ENCODE results near the gene NTNG2. TPM values are rescaled to one million over a fixed set of nuclear protein-coding genes. Genes with fewer than 3 reads are reported as not detected.

NTNG2 gene
- total and polyA plus RNA-seq, 2 of the 13 experiments (the other 11 are each of a cell fraction or from before 2014, with no cell fraction given) = 0.02 to 0.36 TPM

DNA sequence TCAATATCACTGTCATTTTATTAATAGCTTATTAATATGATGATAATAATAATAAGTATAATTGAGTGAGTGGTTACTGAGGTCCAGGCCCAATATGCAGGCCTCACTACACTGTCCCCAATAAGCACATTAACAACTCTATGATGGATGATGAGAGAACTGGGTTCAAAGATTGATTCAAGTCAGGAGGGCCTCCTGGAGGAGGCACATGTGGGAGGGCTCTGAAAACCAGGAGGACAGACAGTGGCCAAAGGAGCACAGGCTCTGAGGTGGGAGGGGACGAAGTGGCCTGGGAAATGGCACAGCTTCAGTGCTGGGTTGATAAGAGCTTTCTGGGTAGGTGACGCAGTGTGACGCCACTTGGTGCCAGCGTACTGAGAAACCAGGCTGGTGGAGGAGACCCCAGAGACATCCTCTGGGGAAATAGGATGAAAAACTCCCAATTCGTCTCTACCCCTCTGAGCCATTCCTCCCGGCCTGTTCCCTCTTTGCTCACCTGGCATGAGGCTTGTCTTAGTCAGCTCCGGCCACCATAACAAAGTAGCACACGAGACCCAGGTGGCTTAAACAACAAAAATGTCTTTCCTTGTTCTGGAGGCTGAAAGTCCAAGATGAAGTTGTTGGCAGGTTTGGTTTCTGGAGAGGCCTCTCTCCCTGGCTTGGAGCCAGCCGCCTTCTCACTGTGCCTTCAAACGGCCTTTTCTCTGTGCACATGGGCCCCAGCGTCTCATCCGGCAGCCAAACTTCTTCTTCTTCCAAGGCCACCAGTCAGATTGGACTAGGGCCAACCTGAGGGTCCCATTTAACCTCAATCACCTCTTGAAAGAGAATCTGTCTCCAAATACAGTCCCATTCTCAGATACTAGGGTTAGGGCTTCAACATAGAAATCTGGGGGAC is 31.6 kb downstream of the NTNG2 start:
- no TSS peak for BruUV-seq (replicated peaks)
- TF ChIP-seq, protein P1, sequence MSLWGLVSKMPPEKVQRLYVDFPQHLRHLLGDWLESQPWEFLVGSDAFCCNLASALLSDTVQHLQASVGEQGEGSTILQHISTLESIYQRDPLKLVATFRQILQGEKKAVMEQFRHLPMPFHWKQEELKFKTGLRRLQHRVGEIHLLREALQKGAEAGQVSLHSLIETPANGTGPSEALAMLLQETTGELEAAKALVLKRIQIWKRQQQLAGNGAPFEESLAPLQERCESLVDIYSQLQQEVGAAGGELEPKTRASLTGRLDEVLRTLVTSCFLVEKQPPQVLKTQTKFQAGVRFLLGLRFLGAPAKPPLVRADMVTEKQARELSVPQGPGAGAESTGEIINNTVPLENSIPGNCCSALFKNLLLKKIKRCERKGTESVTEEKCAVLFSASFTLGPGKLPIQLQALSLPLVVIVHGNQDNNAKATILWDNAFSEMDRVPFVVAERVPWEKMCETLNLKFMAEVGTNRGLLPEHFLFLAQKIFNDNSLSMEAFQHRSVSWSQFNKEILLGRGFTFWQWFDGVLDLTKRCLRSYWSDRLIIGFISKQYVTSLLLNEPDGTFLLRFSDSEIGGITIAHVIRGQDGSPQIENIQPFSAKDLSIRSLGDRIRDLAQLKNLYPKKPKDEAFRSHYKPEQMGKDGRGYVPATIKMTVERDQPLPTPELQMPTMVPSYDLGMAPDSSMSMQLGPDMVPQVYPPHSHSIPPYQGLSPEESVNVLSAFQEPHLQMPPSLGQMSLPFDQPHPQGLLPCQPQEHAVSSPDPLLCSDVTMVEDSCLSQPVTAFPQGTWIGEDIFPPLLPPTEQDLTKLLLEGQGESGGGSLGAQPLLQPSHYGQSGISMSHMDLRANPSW (CRISPR knock-in tag; IDR thresholded peaks at IDR 0.05; ENCODE audit: borderline replicate concordance) = no peak
- no peak for TF ChIP-seq ZNF484 (CRISPR knock-in tag; IDR thresholded peaks at IDR 0.05; ENCODE audit: borderline replicate concordance, low read depth)
- TF ChIP-seq FOXK2 (IDR thresholded peaks at IDR 0.05) = no peak
- TF ChIP-seq, protein P2, sequence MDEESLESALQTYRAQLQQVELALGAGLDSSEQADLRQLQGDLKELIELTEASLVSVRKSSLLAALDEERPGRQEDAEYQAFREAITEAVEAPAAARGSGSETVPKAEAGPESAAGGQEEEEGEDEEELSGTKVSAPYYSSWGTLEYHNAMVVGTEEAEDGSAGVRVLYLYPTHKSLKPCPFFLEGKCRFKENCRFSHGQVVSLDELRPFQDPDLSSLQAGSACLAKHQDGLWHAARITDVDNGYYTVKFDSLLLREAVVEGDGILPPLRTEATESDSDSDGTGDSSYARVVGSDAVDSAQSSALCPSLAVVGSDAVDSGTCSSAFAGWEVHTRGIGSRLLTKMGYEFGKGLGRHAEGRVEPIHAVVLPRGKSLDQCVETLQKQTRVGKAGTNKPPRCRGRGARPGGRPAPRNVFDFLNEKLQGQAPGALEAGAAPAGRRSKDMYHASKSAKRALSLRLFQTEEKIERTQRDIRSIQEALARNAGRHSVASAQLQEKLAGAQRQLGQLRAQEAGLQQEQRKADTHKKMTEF (CRISPR knock-in tag; IDR thresholded peaks at IDR 0.05) = no peak
- TF ChIP-seq ZBTB1 (CRISPR knock-in tag; IDR thresholded peaks at IDR 0.05; ENCODE audit: borderline replicate concordance) = no peak
- no peak for TF ChIP-seq PITX1 (CRISPR knock-in tag; IDR thresholded peaks at IDR 0.05)
- no peak for TF ChIP-seq TBX3 (IDR thresholded peaks at IDR 0.05; ENCODE audit: borderline replicate concordance)
- no peak for TF ChIP-seq RARA (CRISPR knock-in tag; IDR thresholded peaks at IDR 0.05)
- no peak for TF ChIP-seq ZSCAN31 (CRISPR knock-in tag; IDR thresholded peaks at IDR 0.05; ENCODE audit: low read depth)
- TF ChIP-seq, protein P3, sequence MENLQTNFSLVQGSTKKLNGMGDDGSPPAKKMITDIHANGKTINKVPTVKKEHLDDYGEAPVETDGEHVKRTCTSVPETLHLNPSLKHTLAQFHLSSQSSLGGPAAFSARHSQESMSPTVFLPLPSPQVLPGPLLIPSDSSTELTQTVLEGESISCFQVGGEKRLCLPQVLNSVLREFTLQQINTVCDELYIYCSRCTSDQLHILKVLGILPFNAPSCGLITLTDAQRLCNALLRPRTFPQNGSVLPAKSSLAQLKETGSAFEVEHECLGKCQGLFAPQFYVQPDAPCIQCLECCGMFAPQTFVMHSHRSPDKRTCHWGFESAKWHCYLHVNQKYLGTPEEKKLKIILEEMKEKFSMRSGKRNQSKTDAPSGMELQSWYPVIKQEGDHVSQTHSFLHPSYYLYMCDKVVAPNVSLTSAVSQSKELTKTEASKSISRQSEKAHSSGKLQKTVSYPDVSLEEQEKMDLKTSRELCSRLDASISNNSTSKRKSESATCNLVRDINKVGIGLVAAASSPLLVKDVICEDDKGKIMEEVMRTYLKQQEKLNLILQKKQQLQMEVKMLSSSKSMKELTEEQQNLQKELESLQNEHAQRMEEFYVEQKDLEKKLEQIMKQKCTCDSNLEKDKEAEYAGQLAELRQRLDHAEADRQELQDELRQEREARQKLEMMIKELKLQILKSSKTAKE (CRISPR knock-in tag; IDR thresholded peaks at IDR 0.05; ENCODE audit: borderline replicate concordance) = no peak
- no peak for TF ChIP-seq POLR2A (IDR thresholded peaks at IDR 0.05; ENCODE audit: insufficient read depth in 1 of 2, low read depth in 2 of 2, low read length in 2 of 2)
- no peak for TF ChIP-seq NCOA1 (CRISPR knock-in tag; IDR thresholded peaks at IDR 0.05)
- no peak for TF ChIP-seq SP1 (IDR thresholded peaks at IDR 0.05)
- TF ChIP-seq SP1 (CRISPR knock-in tag; IDR thresholded peaks at IDR 0.05) = no peak
- TF ChIP-seq XBP1 (CRISPR knock-in tag; IDR thresholded peaks at IDR 0.05) = no peak
- TF ChIP-seq, protein P4, sequence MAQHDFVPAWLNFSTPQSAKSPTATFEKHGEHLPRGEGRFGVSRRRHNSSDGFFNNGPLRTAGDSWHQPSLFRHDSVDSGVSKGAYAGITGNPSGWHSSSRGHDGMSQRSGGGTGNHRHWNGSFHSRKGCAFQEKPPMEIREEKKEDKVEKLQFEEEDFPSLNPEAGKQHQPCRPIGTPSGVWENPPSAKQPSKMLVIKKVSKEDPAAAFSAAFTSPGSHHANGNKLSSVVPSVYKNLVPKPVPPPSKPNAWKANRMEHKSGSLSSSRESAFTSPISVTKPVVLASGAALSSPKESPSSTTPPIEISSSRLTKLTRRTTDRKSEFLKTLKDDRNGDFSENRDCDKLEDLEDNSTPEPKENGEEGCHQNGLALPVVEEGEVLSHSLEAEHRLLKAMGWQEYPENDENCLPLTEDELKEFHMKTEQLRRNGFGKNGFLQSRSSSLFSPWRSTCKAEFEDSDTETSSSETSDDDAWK (CRISPR knock-in tag; IDR thresholded peaks at IDR 0.05) = no peak
- no peak for TF ChIP-seq RBAK (CRISPR knock-in tag; IDR thresholded peaks at IDR 0.05)
- no peak for TF ChIP-seq ZSCAN22 (CRISPR knock-in tag; IDR thresholded peaks at IDR 0.05)
- H3K79me2 ChIP-seq (ENCODE audit: insufficient read depth, low read length) = no peaks in the 10 kb centered on the region
- in situ Hi-C loops (cut with HindIII; ENCODE audit: extremely low pct_ligation_motif_present, low pct_unique_long_range_greater_than_20kb) = no loop called here
- no peaks in the 10 kb centered on the region for H3K4me1 ChIP-seq (ENCODE audit: insufficient read depth, low read length)
- ATAC-seq (no peak), FAIRE-seq (no peak), DNase-seq (ENCODE audit: low spot score) (no peak)
- no peak overlapping the region for H3K4me3 ChIP-seq (replicated peaks in 1 of 3; ENCODE audit: insufficient read depth in 1 of 3, low read depth in 2 of 3, low read length in 3 of 3)
- ChIA-PET POLR2A (no interaction called here), CTCF (ENCODE audit: low intra/inter-chr PET ratio, low total read pairs) (no interaction called here)
- no peak overlapping the region for H3K27ac ChIP-seq (ENCODE audit: extremely low read length, insufficient read depth, low read length)
- H3K36me3 ChIP-seq (replicated peaks in 1 of 2; ENCODE audit: control insufficient read depth in 1 of 2, insufficient read depth in 2 of 2, low read length in 2 of 2) = no peaks in the 10 kb centered on the region
- peaks cover 8 to 59% of the 10 kb centered on the region in 2 experiments; a peak in 4 of 5 replicates for H3K27me3 ChIP-seq (ENCODE audit: control insufficient read depth in 1 of 2, insufficient read depth in 2 of 2, low read length in 2 of 2)
- H3K4me2 ChIP-seq (ENCODE audit: low read depth, low read length) = no peak overlapping the region
- intact Hi-C loops (cut with micrococcal nuclease; ENCODE audit: unreplicated experiment) = no loop called here
- no peaks in the 10 kb centered on the region for H4K20me1 ChIP-seq (ENCODE audit: insufficient read depth, low read length)
- H3K9me3 ChIP-seq (ENCODE audit: low read length) = no peaks in the 10 kb centered on the region
- no peak overlapping the region for H3K9ac ChIP-seq (ENCODE audit: insufficient read depth, low read depth, low read length)
- no peak overlapping the region for H2AFZ ChIP-seq (ENCODE audit: low read length)
- WGBS (ENCODE audit: low lambda C conversion rate) = 28% methylated on average over 12 of the region's 12 CpGs

Measured in HepG2 (cell line).